ENCODE results near the gene IL11RA. TPM values are rescaled to one million over a fixed set of nuclear protein-coding genes. Genes with fewer than 3 reads are reported as not detected.
A peak's percentile ranks its signal among the peaks of the same experiment; 100 is the strongest.

Gene IL11RA
- total and polyA plus RNA-seq, 2 donors (not counting 3 experiments of a cell fraction or from before 2014, with no cell fraction given) = 15.3 to 18.6 TPM

GRCh38 chr9:34636791-34637355 lies 15.1 kb upstream of the IL11RA start:
- no peaks in the 10 kb centered on the region for H4K20me1 ChIP-seq (replicated peaks; ENCODE audit: control insufficient read depth, extremely low read depth, insufficient read depth, low read length)
- ChIA-PET CTCF (interaction anchor here (0.8 to 3.3 kb wide), 12 partner anchors 10 to 305 kb away, joined by 3 to 41 read pairs (median 7); partner anchors contain the start of genes DCTN3, GALT and RPP25L), POLR2A (interaction anchor here (1.3 kb wide), 1 partner anchor 10 kb away, joined by 7 read pairs; the partner anchor contains the start of gene GALT)
- peaks cover 16% of the 10 kb centered on the region for H3K4me1 ChIP-seq (ENCODE audit: control insufficient read depth, extremely low read depth, insufficient read depth, low read length)
- no peaks in the 10 kb centered on the region for H3K27me3 ChIP-seq (ENCODE audit: control insufficient read depth in 2 of 2, insufficient read depth in 2 of 2, low read length in 2 of 2)
- H3K9ac ChIP-seq (replicated peaks; ENCODE audit: extremely low read depth, insufficient read depth, low read length) = peak overlapping the region; percentile 48
- no peaks in the 10 kb centered on the region for H3K9me3 ChIP-seq (replicated peaks; ENCODE audit: control insufficient read depth, insufficient read depth, low read length)
- H3K4me3 ChIP-seq (replicated peaks in 1 of 3; ENCODE audit: insufficient read depth in 1 of 3, low read depth in 1 of 3, low read length in 3 of 3) = peak overlapping the region; percentile 3 to 63 (median 47)
- peak; percentile 46 for FAIRE-seq
- no peak overlapping the region for H3K27ac ChIP-seq (ENCODE audit: insufficient read depth, low read depth, low read length)
- no peaks in the 10 kb centered on the region for H3K9me1 ChIP-seq (replicated peaks; ENCODE audit: control insufficient read depth, extremely low read depth, insufficient read depth, low read length)
- H3K79me2 ChIP-seq (ENCODE audit: control insufficient read depth, insufficient read depth, low read length) = peaks cover 19% of the 10 kb centered on the region
- intact Hi-C loops (cut with micrococcal nuclease) = loop anchor here (1.0 to 2.0 kb wide), 2 partner anchors 9 to 28 kb away; partner anchors contain the start of gene GALT
- H2AFZ ChIP-seq (ENCODE audit: low read depth, low read length) = peak overlapping the region; percentile 56
- no TSS peak for BruUV-seq (replicated peaks)
- dilution Hi-C loops (cut with MboI; ENCODE audit: extremely low pct_ligation_motif_present, low sequenced_read_pairs) = no loop called here
- TF ChIP-seq MAX (IDR thresholded peaks at IDR 0.05; ENCODE audit: insufficient read depth, insufficient read length) (no peak), MYC (IDR thresholded peaks at IDR 0.05; ENCODE audit: low read depth, low read length) (peak; percentile 19)
- no peak for DNase-seq (ENCODE audit: low read depth, low spot score)
- peaks cover 0 to 2% of the 10 kb centered on the region in 2 experiments for H3K36me3 ChIP-seq (ENCODE audit: control insufficient read depth in 2 of 2, extremely low read depth in 1 of 2, insufficient read depth in 2 of 2, low read length in 2 of 2)
- peak overlapping the region; percentile 57 for H3K4me2 ChIP-seq (ENCODE audit: insufficient read depth, low read length)

GRCh38 chr9:34637356-34638137 lies 14.4 kb upstream of the IL11RA start, which contains the start of gene SIGMAR1:
Gene SIGMAR1 (minus strand): TSS chr9:34637787. CDS start chr9:34637697, 90 bp downstream.
- Histone ChIP-seq H3K79me2 (ENCODE audit: control insufficient read depth, insufficient read depth, low read length) (peaks cover 19% of the 10 kb centered on the region), H3K9me3 (replicated peaks; ENCODE audit: control insufficient read depth, insufficient read depth, low read length) (no peaks in the 10 kb centered on the region), H4K20me1 (replicated peaks; ENCODE audit: control insufficient read depth, extremely low read depth, insufficient read depth, low read length) (no peaks in the 10 kb centered on the region), H3K9ac (replicated peaks; ENCODE audit: extremely low read depth, insufficient read depth, low read length) (peak within 1 kb of the TSS; percentile 53), H3K27me3 (ENCODE audit: control insufficient read depth in 2 of 2, insufficient read depth in 2 of 2, low read length in 2 of 2) (no peaks in the 10 kb centered on the region), H3K36me3 (ENCODE audit: control insufficient read depth in 2 of 2, extremely low read depth in 1 of 2, insufficient read depth in 2 of 2, low read length in 2 of 2) (peaks cover 0 to 2% of the 10 kb centered on the region in 2 experiments), H3K27ac (ENCODE audit: insufficient read depth, low read depth, low read length) (peak within 1 kb of the TSS; percentile 33), H2AFZ (ENCODE audit: low read depth, low read length) (peak within 1 kb of the TSS; percentile 86), H3K4me1 (ENCODE audit: control insufficient read depth, extremely low read depth, insufficient read depth, low read length) (peaks cover 16% of the 10 kb centered on the region), H3K4me2 (ENCODE audit: insufficient read depth, low read length) (peak within 1 kb of the TSS; percentile 64), H3K4me3 (replicated peaks in 1 of 3; ENCODE audit: insufficient read depth in 1 of 3, low read depth in 1 of 3, low read length in 3 of 3) (peak within 1 kb of the TSS; percentile 10 to 63 (median 47)), H3K9me1 (replicated peaks; ENCODE audit: control insufficient read depth, extremely low read depth, insufficient read depth, low read length) (no peaks in the 10 kb centered on the region)
- ChIA-PET POLR2A (interaction anchor here (1.2 to 1.3 kb wide), 2 partner anchors 9 to 28 kb away, joined by 3 to 7 read pairs; partner anchors contain the start of gene GALT), CTCF (interaction anchor here (0.8 to 2.7 kb wide), 12 partner anchors 9 to 305 kb away, joined by 3 to 18 read pairs (median 5); partner anchors contain the start of genes DCTN3, GALT and RPP25L)
- FAIRE-seq (peak; percentile 89), DNase-seq (ENCODE audit: low read depth, low spot score) (peak; percentile 91)
- intact Hi-C loops (cut with micrococcal nuclease) (loop anchor here (1.0 to 2.0 kb wide), 2 partner anchors 9 to 27 kb away; partner anchors contain the start of gene GALT), dilution Hi-C loops (cut with MboI; ENCODE audit: extremely low pct_ligation_motif_present, low sequenced_read_pairs) (no loop called here)
- peak; percentile 90 for TF ChIP-seq POLR2AphosphoS5 (IDR thresholded peaks at IDR 0.05; ENCODE audit: insufficient read depth, low read depth, low read length)
- TF ChIP-seq MAX (IDR thresholded peaks at IDR 0.05; ENCODE audit: insufficient read depth, insufficient read length) = peak; percentile 87
- TF ChIP-seq EZH2 (IDR thresholded peaks at IDR 0.05; ENCODE audit: borderline replicate concordance, low read depth, low read length, severe bottlenecking) = no peak
- TF ChIP-seq CTCF (IDR thresholded peaks at IDR 0.05; ENCODE audit: extremely low read depth in 1 of 2, insufficient read depth in 1 of 2, low read depth in 1 of 2, low read length in 2 of 2) = no peak
- TF ChIP-seq GATA2 (IDR thresholded peaks at IDR 0.05; ENCODE audit: insufficient read depth, insufficient read length, low read depth, low read length) = no peak
- no peak for TF ChIP-seq FOS (IDR thresholded peaks at IDR 0.05; ENCODE audit: borderline replicate concordance, insufficient read depth, low read length)
- TF ChIP-seq MYC (IDR thresholded peaks at IDR 0.05; ENCODE audit: low read depth, low read length) = no peak
- peak; percentile 81 for TF ChIP-seq POLR2A (IDR thresholded peaks at IDR 0.05; ENCODE audit: low read depth, low read length)
- no peak for TF ChIP-seq JUN (IDR thresholded peaks at IDR 0.05; ENCODE audit: borderline replicate concordance, insufficient read depth, insufficient read length, low read depth)
- BruUV-seq (replicated peaks) = no TSS peak
